ENCODE measurements around the gene PDE4B.

GRCh38 chr1:66250478-66250877, 457.8 kb downstream of the PDE4B start:
- TF ChIP-seq POLR2A (IDR thresholded peaks at IDR 0.05) (no peak), CTCF (IDR thresholded peaks at IDR 0.05) (no peak)

Data from esophagus squamous epithelium (tissue), 4 donors.